Measurements from ENCODE around the gene CST3.

CST3 gene

GRCh38 chr20:23631226-23631822 is 6.4 kb downstream of the CST3 start:
- H3K27ac ChIP-seq (ENCODE audit: low read length): no peak overlapping the region
- peaks cover 1% of the 10 kb centered on the region for H3K4me1 ChIP-seq (ENCODE audit: control insufficient read depth, low read depth, low read length)
- peaks cover 4% of the 10 kb centered on the region for H3K27me3 ChIP-seq (ENCODE audit: control insufficient read depth, insufficient read depth, low read length)
- no peaks in the 10 kb centered on the region for H3K9me3 ChIP-seq (ENCODE audit: control insufficient read depth, low read depth, low read length)
- no peak overlapping the region for H3K9ac ChIP-seq (ENCODE audit: low read length)
- H3K36me3 ChIP-seq (ENCODE audit: control insufficient read depth, low read depth, low read length): no peaks in the 10 kb centered on the region
- H3K4me3 ChIP-seq (ENCODE audit: low read length): no peak overlapping the region

GRCh38 chr20:23630392-23630849 is 7.3 kb downstream of the CST3 start:
- H3K36me3 ChIP-seq (ENCODE audit: control insufficient read depth, low read depth, low read length): no peaks in the 10 kb centered on the region
- no peak overlapping the region for H3K4me3 ChIP-seq (ENCODE audit: low read length)
- no peak overlapping the region for H3K27ac ChIP-seq (ENCODE audit: low read length)
- no peaks in the 10 kb centered on the region for H3K9me3 ChIP-seq (ENCODE audit: control insufficient read depth, low read depth, low read length)
- no peak overlapping the region for H3K9ac ChIP-seq (ENCODE audit: low read length)
- H3K4me1 ChIP-seq (ENCODE audit: control insufficient read depth, low read depth, low read length): no peaks in the 10 kb centered on the region
- no peaks in the 10 kb centered on the region for H3K27me3 ChIP-seq (ENCODE audit: control insufficient read depth, insufficient read depth, low read length)

GRCh38 chr20:23629542-23630391 is 8.0 kb downstream of the CST3 start:
- Histone ChIP-seq H3K9ac (ENCODE audit: low read length) (no peak overlapping the region), H3K4me1 (ENCODE audit: control insufficient read depth, low read depth, low read length) (no peaks in the 10 kb centered on the region), H3K27me3 (ENCODE audit: control insufficient read depth, insufficient read depth, low read length) (no peaks in the 10 kb centered on the region), H3K36me3 (ENCODE audit: control insufficient read depth, low read depth, low read length) (no peaks in the 10 kb centered on the region), H3K4me3 (ENCODE audit: low read length) (no peak overlapping the region), H3K27ac (ENCODE audit: low read length) (no peak overlapping the region), H3K9me3 (ENCODE audit: control insufficient read depth, low read depth, low read length) (no peaks in the 10 kb centered on the region)

GRCh38 chr20:23629017-23629541 is 8.7 kb downstream of the CST3 start:
- H3K27ac ChIP-seq (ENCODE audit: low read length): no peak overlapping the region
- no peaks in the 10 kb centered on the region for H3K9me3 ChIP-seq (ENCODE audit: control insufficient read depth, low read depth, low read length)
- no peaks in the 10 kb centered on the region for H3K27me3 ChIP-seq (ENCODE audit: control insufficient read depth, insufficient read depth, low read length)
- no peaks in the 10 kb centered on the region for H3K4me1 ChIP-seq (ENCODE audit: control insufficient read depth, low read depth, low read length)
- H3K36me3 ChIP-seq (ENCODE audit: control insufficient read depth, low read depth, low read length): no peaks in the 10 kb centered on the region
- no peak overlapping the region for H3K9ac ChIP-seq (ENCODE audit: low read length)
- no peak overlapping the region for H3K4me3 ChIP-seq (ENCODE audit: low read length)

- no peak overlapping the region for H3K27ac ChIP-seq (ENCODE audit: low read length)
- H3K4me1 ChIP-seq (ENCODE audit: control insufficient read depth, low read depth, low read length): no peaks in the 10 kb centered on the region
- no peak overlapping the region for H3K9ac ChIP-seq (ENCODE audit: low read length)
These were observed 9.2 kb downstream of the CST3 start for GRCh38 chr20:23628402-23629016.

GRCh38 chr20:23627501-23627900 is 10.3 kb downstream of the CST3 start:
- no peaks in the 10 kb centered on the region for H3K4me1 ChIP-seq (ENCODE audit: control insufficient read depth, low read depth, low read length)
- H3K9me3 ChIP-seq (ENCODE audit: control insufficient read depth, low read depth, low read length): no peaks in the 10 kb centered on the region

More at GRCh38 chr20:23628402-23629016, 9.2 kb downstream of the CST3 start:
- Histone ChIP-seq H3K4me3 (ENCODE audit: low read length) (no peak overlapping the region), H3K27me3 (ENCODE audit: control insufficient read depth, insufficient read depth, low read length) (no peaks in the 10 kb centered on the region), H3K36me3 (ENCODE audit: control insufficient read depth, low read depth, low read length) (no peaks in the 10 kb centered on the region), H3K9me3 (ENCODE audit: control insufficient read depth, low read depth, low read length) (no peaks in the 10 kb centered on the region)

GRCh38 chr20:23626040-23626620 is 11.6 kb downstream of the CST3 start:
- no peak overlapping the region for H3K4me3 ChIP-seq (ENCODE audit: low read length)
- no peaks in the 10 kb centered on the region for H3K9me3 ChIP-seq (ENCODE audit: control insufficient read depth, low read depth, low read length)
- H3K9ac ChIP-seq (ENCODE audit: low read length): no peak overlapping the region
- H3K27ac ChIP-seq (ENCODE audit: low read length): no peak overlapping the region
- H3K27me3 ChIP-seq (ENCODE audit: control insufficient read depth, insufficient read depth, low read length): no peaks in the 10 kb centered on the region
- H3K4me1 ChIP-seq (ENCODE audit: control insufficient read depth, low read depth, low read length): no peaks in the 10 kb centered on the region
- no peaks in the 10 kb centered on the region for H3K36me3 ChIP-seq (ENCODE audit: control insufficient read depth, low read depth, low read length)

More at GRCh38 chr20:23627501-23627900, 10.3 kb downstream of the CST3 start:
- no peaks in the 10 kb centered on the region for H3K27me3 ChIP-seq (ENCODE audit: control insufficient read depth, insufficient read depth, low read length)
- H3K36me3 ChIP-seq (ENCODE audit: control insufficient read depth, low read depth, low read length): no peaks in the 10 kb centered on the region
- H3K9ac ChIP-seq (ENCODE audit: low read length): no peak overlapping the region
- no peak overlapping the region for H3K27ac ChIP-seq (ENCODE audit: low read length)
- no peak overlapping the region for H3K4me3 ChIP-seq (ENCODE audit: low read length)

- Histone ChIP-seq H3K27me3 (ENCODE audit: control insufficient read depth, insufficient read depth, low read length) (no peaks in the 10 kb centered on the region), H3K9ac (ENCODE audit: low read length) (no peak overlapping the region), H3K4me1 (ENCODE audit: control insufficient read depth, low read depth, low read length) (no peaks in the 10 kb centered on the region), H3K36me3 (ENCODE audit: control insufficient read depth, low read depth, low read length) (no peaks in the 10 kb centered on the region), H3K27ac (ENCODE audit: low read length) (no peak overlapping the region), H3K4me3 (ENCODE audit: low read length) (no peak overlapping the region), H3K9me3 (ENCODE audit: control insufficient read depth, low read depth, low read length) (no peaks in the 10 kb centered on the region)
These were observed 12.4 kb downstream of the CST3 start for GRCh38 chr20:23625236-23625964.

- H3K4me3 ChIP-seq (ENCODE audit: low read length): no peak overlapping the region
- H3K9me3 ChIP-seq (ENCODE audit: control insufficient read depth, low read depth, low read length): no peaks in the 10 kb centered on the region
- H3K36me3 ChIP-seq (ENCODE audit: control insufficient read depth, low read depth, low read length): no peaks in the 10 kb centered on the region
- no peak overlapping the region for H3K9ac ChIP-seq (ENCODE audit: low read length)
- H3K27ac ChIP-seq (ENCODE audit: low read length): no peak overlapping the region
- H3K4me1 ChIP-seq (ENCODE audit: control insufficient read depth, low read depth, low read length): no peaks in the 10 kb centered on the region
- H3K27me3 ChIP-seq (ENCODE audit: control insufficient read depth, insufficient read depth, low read length): no peaks in the 10 kb centered on the region
These were observed 13.4 kb downstream of the CST3 start for GRCh38 chr20:23624324-23624691.

GRCh38 chr20:23623666-23624323 is 14.0 kb downstream of the CST3 start:
- Histone ChIP-seq H3K4me3 (ENCODE audit: low read length) (no peak overlapping the region), H3K9ac (ENCODE audit: low read length) (no peak overlapping the region), H3K27me3 (ENCODE audit: control insufficient read depth, insufficient read depth, low read length) (no peaks in the 10 kb centered on the region), H3K36me3 (ENCODE audit: control insufficient read depth, low read depth, low read length) (no peaks in the 10 kb centered on the region), H3K9me3 (ENCODE audit: control insufficient read depth, low read depth, low read length) (no peaks in the 10 kb centered on the region), H3K4me1 (ENCODE audit: control insufficient read depth, low read depth, low read length) (no peaks in the 10 kb centered on the region), H3K27ac (ENCODE audit: low read length) (no peak overlapping the region)
